Fibroblast of skin of left biceps (primary cell): Measurements from ENCODE around the gene PARP3.

Experiments used
- DNase-seq, 2 experiments: peaks; one replicate each; pipeline ENCODE4 v3.0.0-alpha.2; 2013; ENCODE audit warnings: low read depth in 2 of 2

The PARP3 gene

GRCh38 chr3:51966922-51967383, 24.8 kb downstream of the PARP3 start:
- DNase-seq, result no peak

GRCh38 chr3:51967384-51968169, 25.4 kb downstream of the PARP3 start, which contains the start of gene PCBP4:
PCBP4 (minus strand) TSS chr3:51967454; CDS start chr3:51961240, 6,214 bp downstream.
- DNase-seq, result no peak

- no peak for DNase-seq
These were observed 26.1 kb downstream of the PARP3 start for GRCh38 chr3:51968170-51968775.

GRCh38 chr3:51968883-51969678, 26.9 kb downstream of the PARP3 start:
- DNase-seq, result no peak

- DNase-seq, result no peak
These were observed 27.7 kb downstream of the PARP3 start for GRCh38 chr3:51969841-51970240.

GRCh38 chr3:51970606-51971300, 28.6 kb downstream of the PARP3 start:
- DNase-seq, result no peak

GRCh38 chr3:51971350-51971749, 29.2 kb downstream of the PARP3 start:
- no peak for DNase-seq

GRCh38 chr3:51974277-51974962, 32.3 kb downstream of the PARP3 start:
- DNase-seq, result no peak

- no peak for DNase-seq
These were observed 33.0 kb downstream of the PARP3 start, which contains the start of gene ABHD14A for GRCh38 chr3:51974963-51975851. ABHD14A (plus strand) TSS chr3:51975064; CDS start chr3:51975136, 72 bp downstream.

GRCh38 chr3:51975852-51976549, 33.8 kb downstream of the PARP3 start:
- no peak for DNase-seq

- no peak for DNase-seq
These were observed 35.4 kb downstream of the PARP3 start for GRCh38 chr3:51977446-51978142.

- no peak for DNase-seq
These were observed 36.0 kb downstream of the PARP3 start for GRCh38 chr3:51978143-51978502.

- no peak for DNase-seq
These were observed 38.1 kb downstream of the PARP3 start for GRCh38 chr3:51980253-51980652.

GRCh38 chr3:51982352-51982837, 40.2 kb downstream of the PARP3 start:
- DNase-seq, result no peak

GRCh38 chr3:51982838-51983577, 40.8 kb downstream of the PARP3 start, which contains the start of gene ACY1:
ACY1 (plus strand) TSS chr3:51983535; CDS start chr3:51984065, 530 bp downstream.
- no peak for DNase-seq

- DNase-seq, result no peak
These were observed 41.6 kb downstream of the PARP3 start for GRCh38 chr3:51983578-51984268.

GRCh38 chr3:51984269-51984647, 42.1 kb downstream of the PARP3 start:
- DNase-seq, result no peak
